Thoracic aorta (tissue), 2 donors: ENCODE measurements around the gene QPCT. TPM values are rescaled to one million over a fixed set of nuclear protein-coding genes. Genes with fewer than 3 reads are reported as not detected.

ENCODE experiments used
- ATAC-seq: fragments of 150-250 bp; one replicate; pipeline ENCODE4 v1.8.0; 2017; ENCODE audit warnings: low read depth; ENCODE audit not compliant: insufficient number of reproducible peaks, low FRiP score
- DNase-seq: peaks from one replicate; pipeline ENCODE4 v3.0.0-alpha.2; 2020; ENCODE audit warnings: low spot score
- H3K27ac ChIP-seq, 2 donors: fragments of 200-600 bp; sonication (generic); 1 replicate in 1 of 2; 2 replicates in 1 of 2; pipeline ENCODE4 v1.5.1; 2016; ENCODE audit warnings: mild to moderate bottlenecking in 2 of 2, moderate library complexity in 2 of 2
- H3K27me3 ChIP-seq: fragments of 200-600 bp; sonication (generic); replicated peaks from 2 replicates; pipeline ENCODE4 v1.6.0; 2016; ENCODE audit warnings: mild to moderate bottlenecking; ENCODE audit not compliant: insufficient read depth
- H3K36me3 ChIP-seq: fragments of 200-600 bp; sonication (generic); one replicate; pipeline ENCODE4 v1.5.1; 2016
- H3K4me1 ChIP-seq, 2 donors: fragments of 200-600 bp; sonication (generic); 1 replicate in 1 of 2; 2 replicates in 1 of 2; pipeline versions ENCODE4 v1.5.1 to v1.6.0; 2016; ENCODE audit warnings: low read depth in 2 of 2, mild to moderate bottlenecking in 1 of 2; ENCODE audit not compliant: control insufficient read depth in 1 of 2
- H3K4me3 ChIP-seq: fragments of 200-600 bp; sonication (generic); 2 replicates; pipeline ENCODE4 v1.5.1; 2016; ENCODE audit warnings: mild to moderate bottlenecking
- H3K9me3 ChIP-seq: fragments of 200-600 bp; sonication (generic); 2 replicates; pipeline ENCODE4 v1.5.1; 2016
- total RNA-seq, 2 donors: library from RNA; depleted of rRNA; stranded (reverse); fragments of >200 nt; gene quantifications; one replicate each; pipeline versions ENCODE4 v1.1.0 to v1.2.3, GENCODE V29; 2016
- TF ChIP-seq, protein P1 (sequence below): fragments of 200-600 bp; sonication (generic); IDR thresholded peaks from one replicate; pipeline ENCODE4 v1.5.1; 2019; ENCODE audit warnings: antibody characterized with exemption

The QPCT gene
- total RNA-seq, 2 donors from 2014 or later: 5.0 to 6.8 TPM

GRCh38 chr2:37321029-37321682, 23.3 kb upstream of the QPCT start:
- no peak overlapping the region for H3K27ac ChIP-seq
- TF ChIP-seq, protein P1, sequence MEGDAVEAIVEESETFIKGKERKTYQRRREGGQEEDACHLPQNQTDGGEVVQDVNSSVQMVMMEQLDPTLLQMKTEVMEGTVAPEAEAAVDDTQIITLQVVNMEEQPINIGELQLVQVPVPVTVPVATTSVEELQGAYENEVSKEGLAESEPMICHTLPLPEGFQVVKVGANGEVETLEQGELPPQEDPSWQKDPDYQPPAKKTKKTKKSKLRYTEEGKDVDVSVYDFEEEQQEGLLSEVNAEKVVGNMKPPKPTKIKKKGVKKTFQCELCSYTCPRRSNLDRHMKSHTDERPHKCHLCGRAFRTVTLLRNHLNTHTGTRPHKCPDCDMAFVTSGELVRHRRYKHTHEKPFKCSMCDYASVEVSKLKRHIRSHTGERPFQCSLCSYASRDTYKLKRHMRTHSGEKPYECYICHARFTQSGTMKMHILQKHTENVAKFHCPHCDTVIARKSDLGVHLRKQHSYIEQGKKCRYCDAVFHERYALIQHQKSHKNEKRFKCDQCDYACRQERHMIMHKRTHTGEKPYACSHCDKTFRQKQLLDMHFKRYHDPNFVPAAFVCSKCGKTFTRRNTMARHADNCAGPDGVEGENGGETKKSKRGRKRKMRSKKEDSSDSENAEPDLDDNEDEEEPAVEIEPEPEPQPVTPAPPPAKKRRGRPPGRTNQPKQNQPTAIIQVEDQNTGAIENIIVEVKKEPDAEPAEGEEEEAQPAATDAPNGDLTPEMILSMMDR: no peak
- H3K4me3 ChIP-seq: peak overlapping the region; percentile 81
- ATAC-seq: no peak
- no peaks in the 10 kb centered on the region for H3K27me3 ChIP-seq
- DNase-seq: no peak
- no peaks in the 10 kb centered on the region for H3K36me3 ChIP-seq
- H3K4me1 ChIP-seq: peaks cover 33 to 65% of the 10 kb centered on the region in 2 donors
- no peaks in the 10 kb centered on the region for H3K9me3 ChIP-seq

- peaks cover 39 to 62% of the 10 kb centered on the region in 2 donors for H3K4me1 ChIP-seq
- peak overlapping the region in 1 of 2 donors; percentile 93 for H3K27ac ChIP-seq
- H3K36me3 ChIP-seq: no peaks in the 10 kb centered on the region
- no peaks in the 10 kb centered on the region for H3K27me3 ChIP-seq
- TF ChIP-seq, protein P1: no peak
- no peak for DNase-seq
- no peak for ATAC-seq
- no peaks in the 10 kb centered on the region for H3K9me3 ChIP-seq
- peak overlapping the region; percentile 81 for H3K4me3 ChIP-seq
Measured at GRCh38 chr2:37322368-37322767, 22.1 kb upstream of the QPCT start.

DNA sequence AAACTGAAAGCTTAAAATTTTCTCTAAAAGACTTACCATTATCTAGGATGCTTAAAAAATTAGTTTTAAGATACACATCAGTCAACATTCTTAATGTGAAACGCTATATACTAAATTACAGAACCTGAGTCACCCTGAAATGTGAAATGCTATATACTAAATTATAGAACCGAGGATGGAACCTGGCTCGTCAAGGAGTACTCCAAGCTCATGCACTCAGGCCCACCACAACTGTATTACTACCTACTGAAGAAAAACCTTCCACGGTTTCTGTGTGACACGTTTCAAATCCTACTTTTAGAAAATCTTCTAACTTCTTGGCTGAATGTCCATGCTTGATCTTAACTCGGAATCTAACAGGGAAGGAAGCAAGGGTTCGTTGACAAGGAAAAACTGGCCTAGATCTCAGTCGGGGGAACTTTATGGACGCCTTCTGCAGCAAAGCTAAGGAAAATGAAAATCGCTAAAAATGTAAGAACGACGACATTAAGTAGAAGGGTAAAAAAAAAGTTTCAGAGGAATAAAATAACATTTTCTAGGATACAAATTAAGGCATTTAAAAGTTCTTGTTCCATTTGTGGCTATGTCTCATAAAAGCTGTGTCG, 21.2 kb upstream of the QPCT start:
- Histone ChIP-seq H3K4me1 (peaks cover 33 to 53% of the 10 kb centered on the region in 2 donors), H3K36me3 (no peaks in the 10 kb centered on the region), H3K27ac (peak overlapping the region; percentile 77 to 93), H3K4me3 (peak overlapping the region; percentile 81), H3K27me3 (no peaks in the 10 kb centered on the region), H3K9me3 (no peaks in the 10 kb centered on the region)
- ATAC-seq: no peak
- no peak for DNase-seq
- TF ChIP-seq, protein P1: no peak

DNA sequence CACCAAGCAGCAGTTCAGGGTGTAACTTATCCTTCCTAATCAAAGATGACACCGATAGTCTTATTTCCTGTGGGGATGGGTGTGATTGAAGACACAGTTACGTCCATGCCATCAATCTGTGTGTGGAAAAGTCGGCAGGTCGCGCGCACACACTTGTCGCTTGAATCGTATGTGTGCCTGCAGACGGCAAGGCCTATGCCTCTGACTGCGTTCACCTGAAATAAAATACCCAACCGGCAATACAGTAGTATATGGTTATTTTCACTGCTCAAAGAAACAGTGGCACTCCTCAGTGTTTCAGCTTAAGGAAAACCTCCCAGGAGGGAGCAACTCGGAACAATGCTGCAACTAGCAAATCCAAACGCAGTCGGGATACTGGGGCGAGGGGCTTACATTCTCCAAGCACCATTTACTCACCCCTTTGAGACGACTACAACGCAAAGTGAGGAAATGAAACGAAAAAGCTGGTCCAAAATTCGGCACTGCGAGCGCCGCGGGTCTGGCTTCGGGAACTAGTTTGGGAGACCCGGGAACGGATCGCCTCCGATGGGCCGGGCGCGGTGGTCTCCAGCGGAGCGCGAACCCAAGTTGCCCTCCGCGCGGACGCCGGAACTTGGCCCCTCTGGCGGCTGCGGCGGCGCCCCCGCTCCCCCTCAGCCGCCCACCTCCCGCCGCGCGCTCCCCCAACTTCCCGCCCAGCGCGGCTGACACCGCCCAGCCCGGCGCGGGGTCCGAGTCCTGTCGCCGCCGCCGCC, 20.5 kb upstream of the QPCT start:
- DNase-seq: no peak

GRCh38 chr2:37324536-37324785, 20.0 kb upstream of the QPCT start:
- TF ChIP-seq, protein P1: peak; percentile 8
- H3K4me1 ChIP-seq: peaks cover 27 to 41% of the 10 kb centered on the region in 2 donors
- no peaks in the 10 kb centered on the region for H3K9me3 ChIP-seq
- ATAC-seq (no peak), DNase-seq (peak; percentile 21)
- peak overlapping the region; percentile 77 to 93 for H3K27ac ChIP-seq
- peak overlapping the region; percentile 81 for H3K4me3 ChIP-seq
- H3K36me3 ChIP-seq: no peaks in the 10 kb centered on the region
- no peaks in the 10 kb centered on the region for H3K27me3 ChIP-seq

More for the DNA sequence above, 20.5 kb upstream of the QPCT start:
- ATAC-seq: peak; percentile 23
- no peaks in the 10 kb centered on the region for H3K36me3 ChIP-seq
- H3K27me3 ChIP-seq: no peaks in the 10 kb centered on the region
- TF ChIP-seq, protein P1: no peak
- H3K4me1 ChIP-seq: peaks cover 32 to 47% of the 10 kb centered on the region in 2 donors
- peak overlapping the region; percentile 77 to 93 for H3K27ac ChIP-seq
- no peaks in the 10 kb centered on the region for H3K9me3 ChIP-seq
- H3K4me3 ChIP-seq: peak overlapping the region; percentile 81
